ENCODE results near the gene PODNL1. TPM values are rescaled to one million over a fixed set of nuclear protein-coding genes. Genes with fewer than 3 reads are reported as not detected.

The PODNL1 gene
- total and polyA plus RNA-seq, 2 experiments from 2014 or later: 0.24 TPM; not detected in 1

DNA sequence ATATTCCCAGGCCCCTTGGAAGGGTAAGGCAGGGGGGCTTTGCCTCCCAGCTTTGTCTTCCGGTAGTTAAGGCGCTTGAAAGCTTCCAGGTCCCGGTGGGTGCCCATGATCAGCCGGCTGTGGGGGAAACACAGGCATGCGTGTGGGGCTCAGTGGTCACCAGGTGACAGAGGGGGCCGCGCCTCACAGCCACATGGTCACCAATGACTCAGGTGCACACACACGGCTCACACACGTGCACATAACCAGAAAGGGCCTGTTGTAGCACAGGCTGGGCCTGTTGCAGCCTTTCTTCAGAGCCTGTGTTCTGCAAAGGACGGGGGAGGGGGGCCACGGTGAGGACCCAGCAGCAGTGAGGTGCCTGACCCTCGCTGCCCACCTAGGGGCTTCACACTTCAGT lies 55.4 kb downstream of the PODNL1 start:
- H2AFZ ChIP-seq: no peak overlapping the region
- no peaks in the 10 kb centered on the region for H3K9me3 Mint-ChIP-seq
- DNase-seq (ENCODE audit: low spot score): no peak
- no peaks in the 10 kb centered on the region for H3K36me3 ChIP-seq (ENCODE audit: insufficient read depth)
- no peaks in the 10 kb centered on the region for H4K20me1 ChIP-seq (replicated peaks; ENCODE audit: insufficient read depth)
- H3K4me1 Mint-ChIP-seq: peaks cover 26% of the 10 kb centered on the region
- H3K27ac ChIP-seq (ENCODE audit: low read depth): no peak overlapping the region
- no peak overlapping the region for H3K4me3 ChIP-seq
- H3K4me1 ChIP-seq (ENCODE audit: insufficient read depth): peaks cover 19% of the 10 kb centered on the region
- H3K27me3 ChIP-seq (ENCODE audit: insufficient read depth): no peaks in the 10 kb centered on the region; the same call in 1 of the 2 replicates
- H3K4me3 Mint-ChIP-seq: no peak overlapping the region
- no peak for ATAC-seq
- H3K36me3 Mint-ChIP-seq (ENCODE audit: low read depth): no peaks in the 10 kb centered on the region
- no peak overlapping the region for H3K27ac Mint-ChIP-seq
- H3F3A ChIP-seq (replicated peaks; ENCODE audit: low read depth): peaks cover 8% of the 10 kb centered on the region
- TF ChIP-seq POLR2AphosphoS5 (IDR thresholded peaks at IDR 0.05; ENCODE audit: low read depth) (no peak), ZNF331 (CRISPR knock-in tag; IDR thresholded peaks at IDR 0.05; ENCODE audit: low read depth) (no peak), CREB1 (CRISPR knock-in tag; IDR thresholded peaks at IDR 0.05; ENCODE audit: low read depth) (no peak), STAT1 (IDR thresholded peaks at IDR 0.05; ENCODE audit: unreplicated experiment) (no peak), REST (IDR thresholded peaks at IDR 0.05; ENCODE audit: unreplicated experiment) (no peak), CTCF (conservative IDR thresholded peaks at IDR 0.05; ENCODE audit: low read depth in 2 of 2) (no peak), NANOG (IDR thresholded peaks at IDR 0.05; ENCODE audit: borderline replicate concordance) (no peak), EZH2phosphoT487 (IDR thresholded peaks at IDR 0.05; ENCODE audit: unreplicated experiment) (no peak), ETS1 (IDR thresholded peaks at IDR 0.05) (no peak), EZH2 (IDR thresholded peaks at IDR 0.05; ENCODE audit: low read depth, unreplicated experiment) (no peak), ZNF114 (CRISPR knock-in tag; IDR thresholded peaks at IDR 0.05) (no peak), JUNB (IDR thresholded peaks at IDR 0.05; ENCODE audit: unreplicated experiment) (no peak)
- TF ChIP-seq, protein P1, sequence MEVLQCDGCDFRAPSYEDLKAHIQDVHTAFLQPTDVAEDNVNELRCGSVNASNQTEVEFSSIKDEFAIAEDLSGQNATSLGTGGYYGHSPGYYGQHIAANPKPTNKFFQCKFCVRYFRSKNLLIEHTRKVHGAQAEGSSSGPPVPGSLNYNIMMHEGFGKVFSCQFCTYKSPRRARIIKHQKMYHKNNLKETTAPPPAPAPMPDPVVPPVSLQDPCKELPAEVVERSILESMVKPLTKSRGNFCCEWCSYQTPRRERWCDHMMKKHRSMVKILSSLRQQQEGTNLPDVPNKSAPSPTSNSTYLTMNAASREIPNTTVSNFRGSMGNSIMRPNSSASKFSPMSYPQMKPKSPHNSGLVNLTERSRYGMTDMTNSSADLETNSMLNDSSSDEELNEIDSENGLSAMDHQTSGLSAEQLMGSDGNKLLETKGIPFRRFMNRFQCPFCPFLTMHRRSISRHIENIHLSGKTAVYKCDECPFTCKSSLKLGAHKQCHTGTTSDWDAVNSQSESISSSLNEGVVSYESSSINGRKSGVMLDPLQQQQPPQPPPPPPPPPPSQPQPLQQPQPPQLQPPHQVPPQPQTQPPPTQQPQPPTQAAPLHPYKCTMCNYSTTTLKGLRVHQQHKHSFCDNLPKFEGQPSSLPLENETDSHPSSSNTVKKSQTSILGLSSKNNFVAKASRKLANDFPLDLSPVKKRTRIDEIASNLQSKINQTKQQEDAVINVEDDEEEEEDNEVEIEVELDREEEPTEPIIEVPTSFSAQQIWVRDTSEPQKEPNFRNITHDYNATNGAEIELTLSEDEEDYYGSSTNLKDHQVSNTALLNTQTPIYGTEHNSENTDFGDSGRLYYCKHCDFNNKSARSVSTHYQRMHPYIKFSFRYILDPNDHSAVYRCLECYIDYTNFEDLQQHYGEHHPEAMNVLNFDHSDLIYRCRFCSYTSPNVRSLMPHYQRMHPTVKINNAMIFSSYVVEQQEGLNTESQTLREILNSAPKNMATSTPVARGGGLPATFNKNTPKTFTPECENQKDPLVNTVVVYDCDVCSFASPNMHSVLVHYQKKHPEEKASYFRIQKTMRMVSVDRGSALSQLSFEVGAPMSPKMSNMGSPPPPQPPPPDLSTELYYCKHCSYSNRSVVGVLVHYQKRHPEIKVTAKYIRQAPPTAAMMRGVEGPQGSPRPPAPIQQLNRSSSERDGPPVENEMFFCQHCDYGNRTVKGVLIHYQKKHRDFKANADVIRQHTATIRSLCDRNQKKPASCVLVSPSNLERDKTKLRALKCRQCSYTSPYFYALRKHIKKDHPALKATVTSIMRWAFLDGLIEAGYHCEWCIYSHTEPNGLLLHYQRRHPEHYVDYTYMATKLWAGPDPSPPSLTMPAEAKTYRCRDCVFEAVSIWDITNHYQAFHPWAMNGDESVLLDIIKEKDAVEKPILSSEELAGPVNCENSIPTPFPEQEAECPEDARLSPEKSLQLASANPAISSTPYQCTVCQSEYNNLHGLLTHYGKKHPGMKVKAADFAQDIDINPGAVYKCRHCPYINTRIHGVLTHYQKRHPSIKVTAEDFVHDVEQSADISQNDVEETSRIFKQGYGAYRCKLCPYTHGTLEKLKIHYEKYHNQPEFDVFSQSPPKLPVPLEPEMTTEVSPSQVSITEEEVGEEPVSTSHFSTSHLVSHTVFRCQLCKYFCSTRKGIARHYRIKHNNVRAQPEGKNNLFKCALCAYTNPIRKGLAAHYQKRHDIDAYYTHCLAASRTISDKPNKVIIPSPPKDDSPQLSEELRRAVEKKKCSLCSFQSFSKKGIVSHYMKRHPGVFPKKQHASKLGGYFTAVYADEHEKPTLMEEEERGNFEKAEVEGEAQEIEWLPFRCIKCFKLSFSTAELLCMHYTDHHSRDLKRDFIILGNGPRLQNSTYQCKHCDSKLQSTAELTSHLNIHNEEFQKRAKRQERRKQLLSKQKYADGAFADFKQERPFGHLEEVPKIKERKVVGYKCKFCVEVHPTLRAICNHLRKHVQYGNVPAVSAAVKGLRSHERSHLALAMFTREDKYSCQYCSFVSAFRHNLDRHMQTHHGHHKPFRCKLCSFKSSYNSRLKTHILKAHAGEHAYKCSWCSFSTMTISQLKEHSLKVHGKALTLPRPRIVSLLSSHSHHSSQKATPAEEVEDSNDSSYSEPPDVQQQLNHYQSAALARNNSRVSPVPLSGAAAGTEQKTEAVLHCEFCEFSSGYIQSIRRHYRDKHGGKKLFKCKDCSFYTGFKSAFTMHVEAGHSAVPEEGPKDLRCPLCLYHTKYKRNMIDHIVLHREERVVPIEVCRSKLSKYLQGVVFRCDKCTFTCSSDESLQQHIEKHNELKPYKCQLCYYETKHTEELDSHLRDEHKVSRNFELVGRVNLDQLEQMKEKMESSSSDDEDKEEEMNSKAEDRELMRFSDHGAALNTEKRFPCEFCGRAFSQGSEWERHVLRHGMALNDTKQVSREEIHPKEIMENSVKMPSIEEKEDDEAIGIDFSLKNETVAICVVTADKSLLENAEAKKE (CRISPR knock-in tag; IDR thresholded peaks at IDR 0.05): no peak
- H3K27me3 Mint-ChIP-seq (ENCODE audit: insufficient read depth, low read depth, poor library complexity): peaks cover 4% of the 10 kb centered on the region
- H3K79me2 ChIP-seq (replicated peaks; ENCODE audit: insufficient read depth): no peaks in the 10 kb centered on the region
- no peaks in the 10 kb centered on the region for H3K9me2 ChIP-seq (ENCODE audit: insufficient read depth)
- no peak overlapping the region for H3K4me2 ChIP-seq
